ENCODE results near the gene CDC26.
"Not testable (repeated sequence)": the region's sequence is repeated elsewhere in the genome, so short reads cannot be mapped to it uniquely, and the experiment has no call there.

Gene CDC26

DNA sequence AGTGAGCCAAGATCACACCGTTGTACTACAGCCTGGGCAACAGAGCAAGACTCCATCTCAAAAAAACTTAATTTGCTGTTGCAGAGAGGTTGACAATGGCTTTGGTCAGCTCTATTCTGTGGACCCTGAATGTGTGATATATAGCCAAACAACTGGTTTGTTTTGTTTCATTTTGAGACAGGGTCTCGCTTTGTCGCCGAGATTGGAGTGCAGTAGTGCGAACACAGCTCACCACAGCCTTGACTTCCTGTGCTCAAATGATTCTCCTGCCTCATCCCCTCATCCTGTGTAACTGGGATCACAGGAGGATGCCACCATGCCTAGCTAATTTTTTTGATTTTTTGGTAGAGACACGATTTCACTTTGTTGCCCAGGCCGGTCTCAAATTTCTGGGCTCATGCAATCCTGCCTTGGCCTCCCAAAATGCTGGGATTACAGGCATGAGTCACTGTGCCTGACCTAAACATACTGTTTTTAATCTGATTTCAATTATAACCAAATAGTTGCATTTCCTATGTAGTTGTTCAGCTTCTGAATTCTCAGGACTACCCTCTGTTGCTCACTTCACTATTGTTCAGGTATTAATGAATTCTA is 18.0 kb upstream of the CDC26 start:
- no peak for DNase-seq (ENCODE audit: low spot score)

DNA sequence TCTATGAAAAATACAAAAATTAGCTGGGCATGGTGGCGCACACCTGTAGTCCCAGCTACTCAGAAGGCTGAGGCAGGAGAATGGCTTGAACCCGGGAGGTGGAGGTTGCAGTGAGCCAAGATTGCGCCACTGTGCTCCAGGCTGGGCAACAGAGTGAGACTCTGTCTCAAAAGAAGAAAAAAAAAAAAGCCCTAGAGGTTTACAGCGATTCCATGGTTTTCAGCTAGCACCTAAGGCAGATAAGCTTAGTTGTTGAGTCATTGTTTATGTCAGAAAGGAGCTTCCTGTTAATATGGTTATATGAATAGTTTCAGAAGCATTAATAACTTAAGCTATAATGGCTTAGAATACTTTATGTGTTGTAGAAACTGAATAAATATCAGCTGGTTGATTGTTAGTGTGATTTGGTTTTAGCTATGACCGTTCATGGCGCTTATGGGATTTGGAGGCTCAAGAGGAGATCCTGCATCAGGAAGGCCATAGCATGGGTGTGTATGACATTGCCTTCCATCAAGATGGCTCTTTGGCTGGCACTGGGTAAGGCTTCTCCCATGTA is 14.8 kb upstream of the CDC26 start:
- DNase-seq (ENCODE audit: low spot score): no peak

DNA sequence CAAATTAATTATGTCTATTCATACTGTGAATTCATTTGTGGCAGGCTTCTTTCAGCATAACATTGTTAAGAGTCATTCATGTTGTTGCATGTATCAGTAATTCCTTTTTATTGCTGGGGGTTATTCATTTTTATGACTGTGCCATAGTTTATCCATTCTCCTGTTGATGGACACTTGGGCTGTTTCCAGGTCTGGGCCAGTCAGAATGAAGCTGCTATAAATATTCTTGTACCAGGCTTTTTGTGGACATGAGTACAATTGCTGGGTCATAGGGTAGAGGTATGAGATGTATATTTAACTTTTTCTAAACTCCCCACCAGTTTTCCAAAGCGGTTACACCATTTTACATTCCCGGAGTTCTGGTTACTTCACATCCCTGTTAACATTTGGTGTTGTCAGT is 13.7 kb upstream of the CDC26 start:
- DNase-seq (ENCODE audit: low spot score): no peak

DNA sequence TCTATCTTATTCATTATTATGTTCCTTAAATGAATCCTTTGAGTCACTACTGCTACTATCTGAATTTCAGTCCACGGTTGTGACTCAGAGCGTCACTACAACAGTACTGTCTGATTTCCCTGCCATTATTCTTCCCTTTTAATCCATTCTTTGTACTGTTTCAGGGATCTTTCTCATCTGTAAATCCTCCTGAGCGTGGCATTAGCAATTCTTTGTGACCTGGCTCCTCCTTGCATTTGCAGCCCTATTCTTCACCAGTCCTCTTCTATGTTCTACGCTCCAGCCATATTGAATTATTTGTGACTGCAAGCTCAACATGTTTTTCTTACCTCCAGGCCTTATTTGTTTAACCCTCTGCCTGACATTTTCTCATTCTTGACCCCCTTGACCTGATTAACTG is 6.0 kb upstream of the CDC26 start:
- DNase-seq (ENCODE audit: low spot score): no peak

DNA sequence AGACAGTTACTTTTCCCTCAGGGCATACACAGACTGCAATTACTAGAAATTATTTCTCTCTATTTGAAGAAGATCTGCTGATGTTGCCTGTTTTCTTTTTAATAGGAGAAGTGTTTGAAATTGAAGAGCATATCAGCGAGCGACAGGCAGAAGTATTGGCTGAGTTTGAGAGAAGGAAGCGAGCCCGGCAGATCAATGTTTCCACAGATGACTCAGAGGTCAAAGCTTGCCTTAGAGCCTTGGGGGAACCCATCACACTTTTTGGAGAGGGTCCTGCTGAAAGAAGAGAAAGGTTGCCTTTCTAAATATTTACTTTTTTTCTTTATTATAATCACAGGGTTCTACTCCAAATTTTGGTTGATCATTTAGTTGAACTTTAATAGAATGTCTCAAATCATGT is 3.5 kb upstream of the CDC26 start:
- DNase-seq (ENCODE audit: low spot score): no peak

DNA sequence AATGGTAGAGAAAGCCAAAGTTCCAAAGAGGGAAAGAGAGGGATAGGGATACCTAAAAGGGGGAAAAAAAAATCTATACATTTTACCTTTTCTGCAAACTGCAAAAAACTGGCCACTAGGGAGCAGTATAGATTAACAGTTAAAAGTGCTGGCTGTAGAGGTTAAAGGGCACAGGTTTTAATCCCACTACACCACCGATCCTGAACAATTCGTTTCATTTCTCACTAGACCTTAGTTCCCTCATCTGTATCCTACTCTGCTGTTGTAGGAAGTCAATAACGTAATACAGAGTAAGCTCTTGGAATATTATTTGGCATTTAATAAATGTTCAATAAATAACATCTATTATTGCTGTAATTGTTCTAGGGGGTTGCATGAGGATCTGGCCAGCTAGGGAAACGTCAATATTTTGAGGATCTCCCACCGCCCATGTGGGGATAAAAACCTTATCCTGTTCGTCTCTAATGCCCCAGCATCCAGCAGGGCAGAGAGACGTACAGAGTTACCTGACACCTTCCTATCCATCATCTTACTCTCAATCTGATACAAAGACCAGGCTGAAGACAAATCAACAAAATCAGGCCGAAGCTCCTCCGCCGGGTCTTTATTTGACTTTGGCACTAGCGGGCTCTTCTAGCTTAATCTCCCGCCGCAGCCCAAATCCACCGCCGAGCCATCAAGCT is 757 bp downstream of the CDC26 start:
- DNase-seq (ENCODE audit: low spot score): peak; percentile 68

DNA sequence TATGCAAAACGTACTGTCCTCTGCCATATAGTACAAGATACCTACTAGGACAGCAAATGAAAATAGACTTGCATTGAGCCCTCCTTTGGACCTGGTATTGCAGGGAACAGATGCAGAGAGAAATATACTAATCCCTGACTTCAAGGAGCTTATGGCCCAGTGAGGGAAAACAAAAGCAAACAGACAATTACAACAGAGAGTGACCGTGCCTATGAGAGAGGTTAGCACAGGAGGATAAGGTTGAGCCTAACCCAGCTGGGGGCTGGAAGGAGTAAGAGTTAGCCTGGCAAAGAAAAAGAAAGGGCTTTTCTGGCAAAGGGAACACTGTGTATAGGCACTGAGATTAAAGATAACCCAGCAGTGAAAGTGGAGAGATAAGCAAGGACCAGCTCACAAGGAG is 5.5 kb downstream of the CDC26 start:
- no peak for DNase-seq (ENCODE audit: low spot score)

DNA sequence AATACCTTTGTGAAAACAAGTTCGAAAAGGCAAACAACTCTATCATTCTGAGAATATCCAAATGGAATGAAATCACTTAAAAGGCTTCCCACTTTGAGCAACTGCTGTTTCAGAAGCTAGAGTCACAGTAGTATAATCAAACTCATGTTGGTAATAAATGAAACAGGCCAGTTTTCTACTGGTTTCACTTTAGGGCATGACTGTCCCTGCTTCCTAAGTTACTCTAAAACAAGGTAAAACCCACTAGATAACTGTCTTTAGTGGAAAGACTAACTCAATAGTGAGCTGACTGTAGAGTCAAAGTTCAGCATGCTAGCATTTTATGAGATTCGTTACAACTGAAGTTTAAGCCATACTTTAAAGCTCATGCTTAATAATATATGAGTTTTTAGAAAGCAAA is 6.0 kb downstream of the CDC26 start:
- DNase-seq (ENCODE audit: low spot score): no peak

DNA sequence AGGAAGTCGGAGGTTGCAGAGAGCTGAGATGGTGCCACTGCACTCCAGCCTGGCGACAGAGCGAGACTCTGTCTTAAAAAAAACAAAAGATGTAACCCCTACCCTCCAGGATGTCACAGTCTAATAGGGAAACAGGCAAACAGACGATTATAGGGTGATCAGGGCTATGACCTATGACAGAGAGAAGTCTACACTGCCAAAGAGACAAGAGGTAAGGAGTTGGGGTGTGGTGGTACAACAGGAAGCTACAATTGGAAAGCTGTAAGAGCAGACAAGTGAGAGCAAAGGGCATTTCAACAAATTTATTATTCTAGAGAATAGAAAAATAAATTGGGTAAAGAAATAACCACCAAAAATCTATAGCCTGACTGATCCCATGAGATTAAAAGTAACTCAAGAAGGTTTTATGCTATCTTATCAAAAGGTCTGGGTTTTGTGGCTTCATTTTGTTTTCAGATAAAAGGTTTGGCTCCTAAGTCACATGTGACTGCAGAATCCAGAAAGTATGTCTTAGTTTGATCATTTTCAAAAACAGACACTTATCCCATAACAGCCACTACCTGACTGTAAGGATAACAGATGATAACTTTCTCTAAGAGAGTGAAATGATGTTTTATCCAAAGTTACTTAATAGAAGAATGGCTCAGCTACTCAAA is 7.3 kb downstream of the CDC26 start:
- no peak for DNase-seq (ENCODE audit: low spot score)

DNA sequence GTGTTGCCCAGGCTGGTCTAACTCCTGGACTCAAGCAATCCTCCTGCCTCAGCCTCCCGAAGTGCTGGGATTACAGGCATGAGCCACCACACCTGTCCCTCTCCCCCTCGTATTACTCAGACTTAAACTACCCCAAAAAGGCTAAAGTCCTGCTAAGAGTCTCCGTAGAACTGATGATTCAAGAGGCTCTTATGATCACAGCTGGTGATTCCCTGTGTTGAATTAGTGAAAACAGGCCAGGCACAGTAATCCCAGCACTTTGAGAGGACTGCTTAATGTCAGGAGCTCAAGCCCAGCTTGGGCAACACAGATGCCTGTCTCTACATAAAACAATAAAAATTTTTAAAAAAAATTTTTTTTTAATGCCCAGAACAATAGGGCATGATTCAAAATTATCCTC is 9.2 kb downstream of the CDC26 start:
- no peak for DNase-seq (ENCODE audit: low spot score)

DNA sequence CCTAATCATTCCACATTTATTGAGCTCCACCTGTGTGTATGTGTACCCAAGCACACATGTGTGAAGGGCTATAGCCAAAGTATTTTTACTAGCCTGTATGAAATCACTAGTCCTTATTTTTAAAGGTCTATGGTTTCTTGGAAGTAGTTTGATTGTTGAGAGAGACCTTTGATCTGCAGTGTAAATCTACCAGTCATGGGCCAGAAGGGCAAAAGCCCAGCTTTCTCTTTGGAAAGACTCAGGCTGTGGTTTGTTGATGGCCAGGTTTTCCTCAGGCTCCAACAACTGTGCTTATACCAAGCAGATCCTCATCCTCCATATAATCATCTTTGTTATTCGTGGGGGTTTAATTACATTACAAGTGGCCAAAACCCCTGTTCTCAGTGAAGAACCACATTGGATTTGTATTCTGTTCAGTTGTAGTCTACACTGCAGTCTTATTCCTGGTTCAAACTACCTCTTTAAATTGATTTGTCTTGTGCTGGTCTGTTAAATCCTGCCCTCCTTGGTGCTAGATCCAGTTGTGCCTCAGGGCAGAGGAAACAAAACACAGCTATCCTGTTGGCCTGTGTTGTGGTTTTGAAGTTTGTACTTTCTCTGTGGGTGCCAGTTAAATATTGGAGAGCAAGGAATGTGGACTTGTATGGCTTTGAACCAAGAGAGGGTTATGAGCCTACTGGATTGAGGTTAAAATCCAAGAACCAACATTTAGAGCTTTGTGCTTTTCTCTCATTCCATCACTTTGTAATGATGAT is 13.3 kb downstream of the CDC26 start:
- DNase-seq (ENCODE audit: low spot score): no peak

DNA sequence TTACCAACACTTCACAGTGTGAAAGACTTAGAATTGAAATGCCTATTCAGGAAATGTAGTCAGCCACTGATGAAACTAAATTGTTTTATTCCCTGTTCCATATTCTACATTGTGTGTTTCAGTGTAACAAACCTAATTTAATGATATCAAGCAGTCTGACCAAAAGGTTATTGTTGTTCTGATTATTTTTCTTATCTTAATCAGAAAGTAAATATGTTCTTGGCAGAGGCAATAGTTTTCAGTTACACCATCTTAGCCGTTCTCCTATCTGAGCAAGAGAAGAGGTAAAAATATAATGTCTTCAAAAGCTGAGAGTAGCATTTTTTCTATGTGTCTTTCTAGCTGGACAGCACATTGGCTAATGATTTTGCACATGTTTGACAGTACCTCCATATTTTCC is 17.1 kb downstream of the CDC26 start:
- no peak for DNase-seq (ENCODE audit: low spot score)

DNA sequence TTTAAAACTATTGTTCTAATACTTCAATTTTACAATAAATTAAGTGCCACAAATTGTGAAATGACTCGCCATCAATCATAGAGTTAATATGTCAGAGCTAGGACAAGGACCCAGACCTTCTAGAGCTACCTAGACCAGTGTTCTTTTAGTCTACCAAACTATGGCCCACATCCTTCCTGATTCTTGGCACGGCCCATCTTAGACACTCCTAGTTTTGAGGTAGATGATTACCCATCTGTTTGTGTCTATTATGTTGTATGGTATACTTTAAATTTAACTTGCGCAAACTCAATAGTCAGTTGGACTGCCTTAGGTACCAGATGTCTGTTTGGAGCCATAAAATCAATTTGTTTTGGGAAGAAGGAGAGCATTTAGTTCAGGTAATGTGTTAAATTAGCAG is 17.5 kb downstream of the CDC26 start:
- no peak for DNase-seq (ENCODE audit: low spot score)

DNA sequence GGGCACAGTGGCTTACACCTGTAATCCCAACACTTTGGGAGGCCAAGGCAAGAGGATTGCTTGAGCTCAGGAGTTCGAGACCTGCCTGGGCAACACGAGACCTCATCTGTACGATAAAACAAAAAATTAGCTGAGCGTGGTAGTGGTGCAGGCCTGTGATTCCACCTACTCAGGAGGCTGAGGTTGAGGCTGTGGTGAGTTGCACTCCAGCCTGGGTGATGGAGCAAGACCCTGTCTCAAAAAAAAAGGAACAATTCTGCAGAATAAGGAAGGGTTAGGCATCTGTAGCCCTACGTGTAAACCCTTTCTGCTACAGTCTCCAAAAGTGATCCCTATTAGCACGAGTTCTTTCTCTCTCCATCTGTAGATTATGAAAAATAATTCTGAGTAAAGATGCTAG is 19.9 kb downstream of the CDC26 start:
- no peak for DNase-seq (ENCODE audit: low spot score)

DNA sequence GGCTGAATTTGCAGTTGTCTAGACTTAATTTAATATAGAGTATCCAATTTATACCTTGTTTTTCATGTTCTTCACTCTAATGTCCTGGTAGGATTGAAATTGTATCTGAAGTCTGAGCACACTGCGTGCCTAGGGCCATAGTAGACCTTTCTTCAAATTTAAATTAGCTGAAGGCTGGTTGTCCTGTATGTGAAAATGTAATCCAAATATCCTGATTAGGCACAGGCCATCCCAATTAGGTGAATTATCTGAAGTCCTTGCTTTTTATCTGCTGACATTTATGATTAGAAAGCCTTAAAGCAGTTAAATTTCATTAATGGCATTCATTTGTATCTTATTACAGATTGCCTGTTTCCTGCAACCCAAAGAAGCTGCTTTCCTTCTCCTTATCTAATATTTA is 20.4 kb downstream of the CDC26 start:
- DNase-seq (ENCODE audit: low spot score): no peak

DNA sequence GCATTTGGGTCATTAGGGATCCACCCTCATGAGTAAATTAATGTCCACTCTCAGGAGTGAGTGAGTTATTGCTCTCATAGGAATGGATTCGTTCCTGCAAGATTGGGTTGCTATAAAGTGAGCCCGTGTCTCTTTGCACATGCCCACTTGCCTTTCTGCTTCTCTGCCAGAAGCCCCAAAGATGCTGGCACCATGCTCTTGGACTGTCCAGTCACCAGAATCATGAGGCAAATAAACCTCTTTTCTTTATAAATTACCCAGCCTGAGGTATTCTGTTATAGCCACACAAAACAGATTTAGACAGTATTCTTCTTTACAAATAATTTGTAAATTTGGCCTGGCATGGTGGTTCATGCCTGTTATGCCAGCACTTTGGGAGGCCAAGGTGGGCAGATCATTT is 24.6 kb downstream of the CDC26 start:
- DNase-seq (ENCODE audit: low spot score): no peak

DNA sequence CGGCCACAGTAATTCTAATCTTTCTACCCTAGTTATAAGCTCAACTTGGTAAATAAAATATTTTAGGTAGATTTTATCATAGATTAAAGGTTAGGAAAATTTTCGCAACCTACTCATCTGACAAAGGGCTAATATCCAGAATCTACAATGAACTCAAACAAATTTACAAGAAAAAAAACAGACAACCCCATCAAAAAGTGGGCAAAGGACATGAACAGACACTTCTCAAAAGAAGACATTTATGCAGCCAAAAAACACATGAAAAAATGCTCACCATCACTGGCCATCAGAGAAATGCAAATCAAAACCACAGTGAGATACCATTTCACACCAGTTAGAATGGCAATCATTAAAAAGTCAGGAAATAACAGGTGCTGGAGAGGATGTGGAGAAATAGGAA is 25.7 kb downstream of the CDC26 start:
- DNase-seq (ENCODE audit: low spot score): not testable (repeated sequence)

DNA sequence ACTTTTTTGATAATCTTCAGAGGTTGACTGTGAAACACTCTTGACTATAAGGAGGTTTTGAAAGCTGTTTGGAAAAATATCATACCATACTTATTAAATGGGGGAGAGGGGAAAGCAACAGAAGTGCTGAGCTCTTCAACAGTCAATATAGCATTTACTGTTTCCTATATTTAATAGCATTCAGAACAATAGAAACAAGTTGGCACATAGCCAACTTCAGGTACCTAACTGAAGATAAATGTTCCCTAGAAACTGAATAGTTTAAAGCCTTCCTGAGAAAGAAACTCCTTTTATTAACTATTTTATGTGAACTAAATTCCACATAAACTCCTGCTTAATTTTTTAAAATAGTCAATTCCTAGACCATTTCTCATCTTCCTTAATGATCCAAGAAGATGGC is 27.7 kb downstream of the CDC26 start:
- no peak for DNase-seq (ENCODE audit: low spot score)

DNA sequence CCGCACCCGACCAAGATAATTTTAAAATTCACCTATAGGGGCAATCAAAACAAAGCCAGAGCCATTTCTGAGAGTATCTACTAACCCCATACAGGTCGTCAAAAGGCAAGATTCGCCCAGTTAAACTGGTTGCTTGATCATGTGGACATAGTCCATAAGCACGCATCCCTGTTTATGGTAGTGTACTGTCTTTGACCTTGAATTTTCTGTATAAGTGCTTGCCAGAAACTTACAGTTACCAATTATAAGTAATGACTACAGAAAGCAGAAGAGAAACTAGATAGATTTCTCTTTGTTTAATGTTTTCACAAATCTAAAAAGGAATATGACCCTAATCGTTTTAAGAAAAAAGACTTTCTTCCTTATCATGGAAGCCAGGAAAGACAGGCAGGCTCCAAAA is 28.4 kb downstream of the CDC26 start:
- DNase-seq (ENCODE audit: low spot score): no peak

DNA sequence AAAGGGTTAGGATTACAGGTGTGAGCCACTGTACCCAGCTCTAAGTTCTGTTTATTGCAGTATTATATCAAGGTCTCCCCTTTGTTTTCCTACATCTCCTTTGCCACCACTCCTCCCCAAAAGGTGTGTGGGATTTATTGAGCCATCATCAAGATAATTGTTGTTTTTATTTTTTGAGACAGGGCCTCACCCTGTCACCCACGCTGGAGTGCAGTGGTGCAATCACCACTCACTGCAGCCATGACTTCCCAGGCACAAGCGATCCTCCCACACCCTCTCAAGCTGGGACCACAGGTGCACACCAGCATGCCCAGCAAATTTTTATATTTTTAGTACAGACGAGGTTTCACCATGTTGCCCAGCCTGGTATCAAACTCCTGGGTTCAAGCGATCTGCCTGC is 29.5 kb downstream of the CDC26 start:
- DNase-seq (ENCODE audit: low spot score): no peak

DNA sequence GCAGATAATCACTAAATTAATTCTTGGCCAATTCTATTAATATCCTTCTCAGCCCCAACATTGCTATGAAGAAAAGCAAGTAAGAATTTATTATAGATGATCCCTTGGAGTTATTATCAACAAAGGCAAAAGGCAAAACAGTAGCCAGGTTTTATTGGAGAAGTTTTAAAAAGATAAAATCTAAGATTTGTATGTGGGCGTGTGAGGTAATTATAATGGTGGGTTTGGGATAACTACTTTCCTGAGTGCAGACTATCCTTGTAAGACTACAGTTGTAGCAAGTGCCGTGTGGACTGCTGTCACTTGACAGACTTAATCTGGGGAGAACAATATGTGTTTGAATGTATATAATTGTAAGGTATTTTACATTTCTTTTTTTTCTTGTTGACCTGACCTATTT is 30.8 kb downstream of the CDC26 start:
- DNase-seq (ENCODE audit: low spot score): no peak

DNA sequence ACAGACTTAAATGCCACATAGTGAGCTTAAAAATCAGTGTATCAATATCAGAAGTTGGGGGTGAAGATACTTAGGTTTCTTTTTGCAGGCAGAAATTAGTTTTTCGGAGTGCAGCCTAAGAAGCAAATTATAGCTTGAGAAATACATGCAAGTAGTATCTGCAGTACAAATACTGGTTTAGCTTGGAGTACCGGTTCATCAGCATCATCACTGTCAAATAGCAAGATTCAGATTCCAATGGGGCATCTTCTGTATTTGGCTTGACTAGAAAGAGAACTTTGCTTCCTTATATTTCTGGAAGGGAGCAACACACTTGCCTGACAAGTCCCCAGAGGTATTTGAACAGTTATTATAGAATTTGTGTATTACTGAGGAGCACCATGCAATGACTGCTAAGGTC is 34.2 kb downstream of the CDC26 start:
- no peak for DNase-seq (ENCODE audit: low spot score)

DNA sequence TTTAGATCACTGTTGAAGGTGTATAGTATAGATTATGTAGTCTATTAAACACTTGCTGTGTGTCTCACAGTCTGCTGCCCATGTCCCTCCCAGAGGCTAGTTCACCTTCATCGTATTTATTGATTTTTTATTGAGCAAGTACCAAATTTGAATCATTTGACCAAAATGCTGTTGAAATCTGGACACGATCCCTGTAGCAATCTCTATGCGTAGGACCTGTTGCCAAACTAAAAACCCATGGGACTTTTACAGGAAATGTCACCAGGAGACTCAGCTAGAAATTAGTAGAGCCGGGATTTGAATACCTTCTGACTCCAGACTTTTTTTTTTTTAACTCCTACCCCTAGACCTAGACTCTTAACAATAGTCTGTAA is 36.5 kb downstream of the CDC26 start:
- DNase-seq (ENCODE audit: low spot score): no peak

All from SW480 (cell line).